Astrocyte of the hippocampus (primary cell): Measurements from ENCODE around the gene UCHL5.
"Not testable (repeated sequence)": the region's sequence is repeated elsewhere in the genome, so short reads cannot be mapped to it uniquely, and the experiment has no call there.

Source experiments
- DNase-seq: peaks from one replicate; pipeline ENCODE4 v3.0.0; 2011; ENCODE audit warnings: low read depth, low spot score

UCHL5 gene

DNA sequence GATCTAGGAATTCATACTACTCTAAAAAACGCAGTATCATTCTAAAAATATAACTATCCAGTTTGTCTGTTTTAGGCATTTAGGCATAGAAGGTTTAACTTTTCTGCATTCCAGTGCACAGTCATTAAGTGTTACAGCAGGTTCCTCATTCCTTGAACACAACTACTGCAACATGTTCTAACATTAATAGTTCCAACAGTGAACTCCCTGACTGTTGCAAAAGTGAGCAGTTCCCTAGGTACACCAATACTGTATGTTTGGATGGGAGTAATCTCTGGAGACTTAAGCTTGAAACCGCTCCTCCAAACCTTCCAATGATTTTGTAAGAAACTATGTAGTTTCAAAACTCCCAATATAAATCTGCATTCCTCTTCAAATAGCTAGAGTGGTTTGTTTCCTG, 46.2 kb downstream of the UCHL5 start:
- DNase-seq: no peak

DNA sequence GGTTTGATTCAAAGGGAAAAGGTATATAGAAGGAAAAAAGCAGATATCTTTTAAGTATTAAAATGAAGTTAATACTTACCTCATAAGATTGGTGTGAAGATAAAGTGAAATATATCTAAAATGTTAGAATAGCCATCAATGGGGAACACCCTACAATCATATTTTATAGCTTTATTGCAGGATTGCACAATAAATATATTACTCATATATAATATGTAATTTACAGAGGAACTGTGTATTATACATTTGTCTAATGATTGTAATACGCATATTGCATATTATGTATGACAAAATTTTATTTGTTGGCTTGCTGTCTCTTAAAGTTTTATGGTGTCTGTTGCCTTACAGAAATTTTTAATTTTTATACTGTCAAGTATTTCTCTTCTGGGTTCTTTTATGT, 47.8 kb downstream of the UCHL5 start:
- no peak for DNase-seq

DNA sequence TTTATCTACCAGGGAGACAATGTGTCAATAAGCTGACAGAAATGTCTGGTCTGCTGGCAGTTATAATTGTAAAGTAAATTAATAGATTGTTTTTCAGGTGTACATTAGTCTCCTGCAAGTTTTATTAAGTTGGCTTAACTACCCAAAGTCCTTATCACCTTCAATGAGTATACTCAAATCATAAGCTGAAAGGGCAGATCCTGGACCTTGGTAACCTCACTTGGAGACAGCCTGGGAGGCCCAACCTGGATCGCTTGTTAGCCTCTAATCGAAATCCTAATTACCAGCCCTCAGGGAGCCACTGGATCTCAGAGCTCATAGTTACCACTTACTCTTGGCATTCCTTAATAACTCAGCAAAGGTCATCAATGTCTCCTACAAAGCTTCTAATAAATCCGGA, 49.7 kb downstream of the UCHL5 start:
- DNase-seq: no peak

DNA sequence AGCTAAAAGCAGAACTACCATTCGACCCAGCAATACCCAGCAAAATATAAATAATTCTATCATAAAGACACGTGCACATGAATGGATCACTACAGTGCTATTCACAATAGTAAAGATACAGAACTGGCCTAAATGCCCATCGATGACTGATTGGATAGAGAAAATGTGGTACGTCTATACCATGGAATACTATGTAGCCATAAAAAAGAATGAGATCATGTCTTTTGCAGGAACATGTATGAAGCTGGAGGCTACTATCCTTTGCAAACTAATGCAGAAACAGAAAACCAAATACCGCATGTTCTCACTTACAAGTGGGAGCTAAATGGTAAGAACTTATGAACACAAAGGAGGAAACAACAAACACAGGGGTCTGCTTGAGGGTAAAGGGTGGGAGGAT, 53.4 kb downstream of the UCHL5 start:
- no peak for DNase-seq

DNA sequence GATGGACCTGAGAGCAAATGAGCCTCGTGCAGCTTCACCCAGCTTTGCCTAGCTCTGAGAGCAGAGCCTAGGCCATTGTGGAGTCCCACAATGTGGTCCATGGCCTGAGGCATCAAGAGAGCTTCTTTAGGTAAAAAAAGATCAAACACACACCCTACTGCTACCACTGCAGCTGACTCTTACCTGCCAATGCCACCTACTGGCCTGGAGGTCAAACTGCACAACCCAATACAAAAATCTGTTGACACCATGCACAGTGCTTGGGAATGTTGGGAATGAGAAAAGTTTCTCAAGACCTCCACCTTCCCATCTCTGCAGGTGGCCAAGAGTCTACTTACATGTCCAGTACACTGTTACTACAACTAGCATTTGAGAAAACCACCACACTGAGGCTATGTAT, 60.6 kb downstream of the UCHL5 start:
- DNase-seq: no peak

DNA sequence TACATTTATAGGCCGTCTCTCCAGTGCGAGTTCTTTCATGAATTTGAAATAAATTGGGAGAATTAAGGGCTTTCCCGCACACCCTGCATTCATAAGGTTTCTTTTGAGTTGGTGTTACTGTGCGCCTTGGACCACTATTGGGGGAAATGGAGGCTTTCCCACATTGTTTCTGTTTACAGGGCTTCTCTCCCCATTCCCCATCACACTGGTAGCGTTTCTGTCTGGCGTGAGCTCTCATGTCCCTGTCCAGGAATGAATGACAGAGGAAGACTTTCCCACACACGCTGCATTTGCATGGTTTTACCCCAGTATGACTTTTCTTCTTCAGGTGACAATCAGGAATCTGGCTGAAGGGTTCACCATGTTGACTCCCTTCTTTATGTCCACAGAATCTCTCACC, 65.0 kb downstream of the UCHL5 start:
- DNase-seq: no peak

DNA sequence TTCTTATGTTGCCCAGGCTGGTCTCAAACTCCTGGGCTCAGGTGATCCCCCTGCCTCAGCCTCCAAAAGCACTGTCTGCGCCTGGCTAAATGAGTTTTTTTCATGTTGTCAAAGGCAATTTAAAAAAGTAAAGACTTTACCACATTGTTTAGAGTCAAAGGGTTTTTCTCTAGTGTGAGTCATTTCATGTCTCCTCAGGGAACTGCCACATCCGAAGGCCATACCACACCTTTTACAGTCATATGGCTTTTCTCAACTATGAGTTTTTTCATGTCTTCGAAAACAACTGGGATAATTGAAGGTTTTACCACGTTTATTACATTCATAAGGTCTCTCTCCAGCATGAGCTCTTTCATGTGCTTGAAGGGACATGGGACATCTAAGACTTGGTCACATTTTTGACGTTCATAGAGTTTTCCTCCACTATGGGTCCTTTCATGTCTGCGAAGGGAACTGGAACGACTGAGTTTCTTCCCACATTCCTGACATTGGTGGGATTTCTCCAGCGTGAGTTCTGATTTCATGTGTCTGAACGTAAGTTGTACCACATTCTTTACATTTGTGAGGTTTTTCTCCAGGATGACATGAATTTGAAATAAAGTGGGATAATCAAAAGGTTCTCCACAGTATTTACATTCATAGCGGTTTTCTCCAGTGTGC, 65.6 kb downstream of the UCHL5 start:
- peak; percentile 29 for DNase-seq

DNA sequence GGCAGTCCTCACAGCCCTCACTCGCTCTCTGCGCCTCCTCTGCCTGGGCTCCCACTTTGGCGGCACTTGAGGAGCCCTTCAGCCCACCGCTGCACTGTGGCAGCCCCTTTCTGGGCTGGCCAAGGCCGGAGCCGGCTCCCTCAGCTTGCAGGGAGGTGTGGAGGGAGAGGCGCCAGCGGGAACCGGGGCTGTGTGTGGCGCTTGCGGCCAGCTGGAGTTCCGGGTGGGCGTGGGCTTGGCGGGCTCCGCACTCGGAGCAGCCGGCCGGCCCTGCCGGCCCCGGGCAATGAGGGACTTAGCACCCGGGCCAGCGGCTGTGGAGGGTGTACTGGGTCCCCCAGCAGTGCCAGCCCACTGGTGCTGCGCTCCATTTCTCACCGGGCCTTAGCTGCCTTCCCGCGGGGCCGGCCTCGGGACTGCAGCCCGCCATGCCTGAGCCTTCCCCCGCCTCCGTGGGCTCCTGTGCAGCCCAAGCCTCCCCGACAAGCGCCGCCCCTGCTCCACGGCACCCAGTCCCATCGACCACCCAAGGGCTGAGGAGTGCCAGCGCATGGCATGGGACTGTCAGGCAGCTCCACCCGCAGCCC, 72.3 kb downstream of the UCHL5 start:
- not testable (repeated sequence) for DNase-seq

DNA sequence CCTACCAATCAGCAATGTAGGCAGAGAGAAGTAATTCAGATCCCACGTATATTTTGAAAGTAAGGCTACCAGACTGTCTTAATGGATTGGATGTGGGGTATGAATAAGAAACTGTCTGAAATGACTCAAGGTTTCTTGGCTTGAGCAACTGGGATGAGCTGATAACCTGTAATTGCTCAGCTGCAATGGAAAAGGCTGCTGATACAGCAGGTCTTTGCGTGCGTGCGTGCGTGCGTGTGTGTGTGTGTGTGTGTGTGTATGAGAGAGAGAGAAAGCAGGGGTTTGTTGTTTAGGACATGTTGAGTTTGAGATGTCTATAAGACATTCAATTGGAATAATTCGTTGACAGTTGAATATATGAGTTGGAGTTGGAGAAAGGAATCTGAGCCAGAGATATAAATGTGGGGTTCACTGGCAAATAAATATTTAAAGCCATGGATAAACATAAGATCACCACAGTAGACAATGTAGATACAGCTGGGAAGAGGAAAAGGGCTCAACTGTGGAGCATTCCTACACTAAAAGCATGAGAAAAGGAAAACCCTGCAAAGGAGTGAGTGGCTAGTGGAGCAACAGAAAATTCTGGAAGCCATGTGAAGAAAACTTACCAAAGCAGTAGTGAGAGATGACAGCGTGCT, 72.9 kb downstream of the UCHL5 start:
- no peak for DNase-seq

DNA sequence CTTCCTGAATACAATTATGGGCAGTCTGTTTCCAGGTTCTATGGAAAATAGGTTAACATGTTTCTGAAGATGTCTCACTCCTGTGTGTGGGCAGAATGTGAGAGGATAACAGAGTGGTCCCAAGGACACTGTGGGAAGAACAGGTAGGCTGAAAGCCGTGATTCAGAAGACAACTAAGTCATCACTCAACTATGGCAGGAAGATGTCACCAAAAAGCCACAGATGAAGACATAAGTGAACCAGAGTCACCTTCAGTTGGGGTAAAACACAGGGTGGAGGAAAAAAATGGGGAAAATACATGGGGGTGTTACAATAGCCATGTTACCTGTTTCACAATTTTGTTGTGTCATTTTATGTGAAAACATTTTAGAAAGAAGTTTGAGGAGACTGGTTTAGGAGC, 75.1 kb downstream of the UCHL5 start:
- no peak for DNase-seq

DNA sequence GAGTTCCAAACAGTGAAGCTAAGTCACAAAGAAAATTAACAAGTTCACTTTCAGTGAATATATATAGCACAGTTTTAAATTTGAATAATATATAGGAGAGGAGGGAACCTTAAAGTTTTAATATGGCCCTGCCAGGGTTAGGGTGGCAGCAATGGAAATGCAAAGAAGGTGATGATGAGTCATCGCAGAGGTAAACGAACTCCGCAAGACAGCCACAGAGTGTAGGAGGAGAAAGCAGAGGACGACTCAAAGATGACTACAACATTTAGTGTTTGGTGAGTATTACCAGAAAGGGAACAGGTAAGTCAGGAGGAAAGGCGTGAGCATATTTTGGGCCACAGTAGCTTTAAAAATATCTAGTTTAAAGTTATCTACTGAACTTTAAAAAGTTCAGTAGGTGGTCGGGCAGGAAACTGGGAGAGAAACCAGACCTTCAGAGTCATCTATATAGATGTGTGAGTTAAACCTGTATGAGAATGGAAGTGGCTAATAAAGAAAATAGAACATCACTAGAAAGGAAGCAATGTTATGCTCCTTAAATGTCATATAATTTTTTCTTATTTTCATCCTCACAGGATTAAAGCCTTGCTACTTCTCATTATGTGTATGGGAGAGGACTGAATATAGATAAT, 75.7 kb downstream of the UCHL5 start:
- no peak for DNase-seq

DNA sequence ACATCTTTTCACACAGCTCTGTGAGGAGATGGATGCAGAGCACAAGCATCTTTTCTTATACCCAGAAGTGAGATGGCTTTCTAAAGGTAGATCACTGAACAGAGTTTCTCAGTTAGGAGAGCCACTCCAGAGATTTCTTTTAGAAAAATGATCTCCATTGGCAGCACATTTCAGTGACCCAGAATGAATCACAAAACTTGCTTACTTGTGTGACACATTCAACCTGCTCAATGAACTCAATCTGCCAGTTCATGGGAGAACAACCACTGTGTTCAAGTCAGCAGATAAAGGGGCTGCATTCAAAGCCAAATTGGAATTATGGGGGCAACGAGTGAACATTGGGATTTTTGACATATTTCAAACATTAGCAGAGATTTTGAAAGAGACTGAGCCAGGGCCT, 78.3 kb downstream of the UCHL5 start:
- no peak for DNase-seq

DNA sequence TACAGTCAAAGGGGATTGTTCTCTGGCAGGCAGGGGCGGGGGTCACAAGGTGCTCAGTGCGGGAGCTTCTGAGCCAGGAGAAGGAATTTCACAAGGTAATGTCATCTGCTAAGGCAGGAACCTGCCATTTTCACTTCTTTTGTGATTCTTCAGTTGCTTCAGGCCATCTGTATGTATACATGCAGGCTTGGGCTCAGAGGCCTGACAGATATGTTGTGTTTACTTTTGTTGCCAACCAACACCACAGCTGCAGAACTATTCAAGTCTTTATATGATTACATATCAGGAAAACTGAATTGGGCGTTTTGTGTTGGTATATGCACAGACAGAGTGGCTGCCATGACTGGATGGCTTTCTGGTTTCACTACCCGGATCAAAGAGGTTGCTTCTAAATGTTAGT, 78.8 kb downstream of the UCHL5 start:
- DNase-seq: not testable (repeated sequence)

DNA sequence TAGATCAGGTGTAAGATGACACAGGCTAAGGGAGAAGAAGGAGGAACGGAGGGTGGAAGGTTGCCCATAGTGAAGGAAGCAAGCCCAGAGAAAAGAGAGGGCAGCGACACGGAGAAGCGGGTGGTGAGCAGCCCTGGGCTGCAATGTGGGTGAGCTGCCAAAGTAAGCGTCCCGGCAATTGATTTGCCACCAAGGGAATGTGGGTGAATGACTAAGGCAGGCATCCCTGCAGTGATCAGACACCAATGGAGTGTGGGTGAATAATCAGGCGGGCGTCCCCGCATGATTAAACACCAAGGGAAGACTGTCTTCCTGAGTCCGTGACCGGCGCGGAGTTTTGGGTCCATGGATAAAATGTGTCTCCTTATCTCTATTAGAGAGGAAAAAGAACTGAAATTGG, 79.6 kb downstream of the UCHL5 start:
- peak; percentile 75 for DNase-seq

DNA sequence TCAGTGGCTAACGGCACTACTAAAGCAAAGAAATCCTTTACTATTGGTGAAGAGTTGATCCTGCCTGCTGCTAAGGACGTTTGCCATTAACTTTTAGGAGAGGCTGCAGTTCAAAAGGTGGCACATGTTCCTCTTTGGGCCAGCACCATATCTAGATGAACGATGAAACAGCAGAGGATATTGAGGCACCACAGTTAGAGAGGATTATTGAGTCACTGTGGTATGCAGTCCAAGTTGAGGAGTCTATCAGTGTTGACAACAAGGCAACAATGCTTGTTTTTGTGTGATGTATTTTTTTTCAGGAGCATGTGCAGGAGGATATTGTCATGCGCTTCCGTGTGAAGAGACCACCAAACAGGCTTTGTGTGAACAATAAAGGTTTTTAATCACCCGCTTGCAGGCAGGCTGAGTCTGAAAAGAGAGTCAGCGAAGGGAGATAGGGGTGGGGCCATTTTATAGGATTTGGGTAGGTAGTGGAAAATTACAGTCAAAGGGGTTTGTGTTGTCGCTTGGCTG, 80.9 kb downstream of the UCHL5 start:
- DNase-seq: no peak

DNA sequence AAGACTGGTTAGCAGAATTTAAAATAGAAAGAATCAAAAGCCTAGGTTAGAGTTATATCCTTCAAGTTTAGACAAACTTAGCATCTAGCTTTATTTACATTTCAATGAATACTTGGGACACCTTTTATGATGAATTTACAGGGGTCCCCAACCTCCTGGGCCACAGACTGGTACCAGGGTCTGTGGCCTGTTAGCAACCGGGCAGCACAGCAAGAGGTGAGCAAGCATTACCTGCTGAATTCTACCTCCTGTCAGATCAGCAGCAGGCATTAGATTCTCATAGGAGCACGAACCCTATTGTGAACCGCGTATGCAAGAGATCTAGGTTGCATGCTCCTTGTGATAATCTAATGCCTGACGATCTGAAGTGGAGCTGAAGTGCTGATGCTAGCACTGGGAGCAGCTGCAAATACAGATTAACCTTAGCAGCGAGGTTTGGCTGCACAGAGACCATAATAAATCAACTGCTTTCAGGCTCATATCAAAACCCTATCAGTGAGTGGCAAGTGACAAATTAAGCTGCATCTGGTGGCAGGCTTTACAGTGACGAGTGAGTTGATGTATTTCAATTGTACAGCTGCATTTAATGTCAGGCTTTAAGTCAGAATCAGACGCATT, 82.0 kb downstream of the UCHL5 start:
- DNase-seq: no peak

DNA sequence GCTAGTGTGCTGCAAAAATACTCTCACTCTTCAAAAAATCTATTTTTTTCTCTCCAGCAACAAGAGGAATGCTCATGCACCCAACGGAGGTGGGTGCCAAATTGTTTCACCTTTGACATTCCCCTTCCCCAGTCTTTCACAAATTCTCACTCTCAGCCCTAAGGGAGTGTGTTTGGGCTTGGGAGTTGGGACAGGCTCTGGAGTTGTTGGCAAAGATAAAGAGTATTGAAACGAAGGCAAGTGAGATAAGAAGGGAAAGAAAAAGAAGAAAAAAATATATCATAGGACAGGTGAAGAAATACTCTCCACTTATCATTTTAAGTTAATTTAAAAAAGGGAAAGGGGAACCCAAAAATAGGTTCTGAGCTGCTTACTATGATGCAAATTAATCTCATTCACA, 82.6 kb downstream of the UCHL5 start:
- DNase-seq: no peak

DNA sequence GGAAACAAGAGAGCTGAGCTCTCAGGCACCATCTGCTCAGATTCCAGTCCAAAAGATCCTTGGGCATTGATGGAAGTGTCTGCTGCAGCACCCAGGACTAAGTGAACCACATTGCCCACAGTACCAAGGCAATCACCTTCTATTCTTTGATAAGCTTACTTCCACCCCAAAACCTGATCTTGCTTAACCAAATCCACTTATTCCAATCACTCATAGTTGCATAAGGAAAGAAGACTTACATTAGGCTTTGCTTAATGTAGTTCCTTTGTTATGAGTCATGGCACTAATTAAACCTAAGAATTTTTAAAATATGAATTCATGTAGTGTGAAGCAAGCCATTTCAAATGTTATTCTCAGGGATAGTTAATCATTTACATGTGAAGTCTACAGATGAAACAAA, 84.5 kb downstream of the UCHL5 start:
- DNase-seq: no peak

DNA sequence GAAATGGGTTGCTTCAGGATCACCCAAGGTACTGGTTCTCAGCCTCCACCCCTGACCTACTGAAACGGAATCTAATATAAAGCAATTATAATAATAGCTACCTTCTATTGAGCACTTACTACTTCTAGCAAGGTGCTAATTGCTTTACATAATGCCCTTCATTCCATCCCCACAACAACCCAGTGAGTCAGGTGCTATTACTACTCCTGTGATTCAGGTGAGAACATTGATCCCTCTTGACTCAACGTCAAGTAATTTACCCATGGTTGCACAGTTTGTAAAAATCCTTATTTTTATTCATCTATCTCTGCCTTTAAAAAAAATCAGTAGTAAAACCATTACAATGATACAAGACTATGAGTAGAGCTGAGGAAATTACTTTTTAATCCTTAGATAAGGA, 85.2 kb downstream of the UCHL5 start:
- no peak for DNase-seq

DNA sequence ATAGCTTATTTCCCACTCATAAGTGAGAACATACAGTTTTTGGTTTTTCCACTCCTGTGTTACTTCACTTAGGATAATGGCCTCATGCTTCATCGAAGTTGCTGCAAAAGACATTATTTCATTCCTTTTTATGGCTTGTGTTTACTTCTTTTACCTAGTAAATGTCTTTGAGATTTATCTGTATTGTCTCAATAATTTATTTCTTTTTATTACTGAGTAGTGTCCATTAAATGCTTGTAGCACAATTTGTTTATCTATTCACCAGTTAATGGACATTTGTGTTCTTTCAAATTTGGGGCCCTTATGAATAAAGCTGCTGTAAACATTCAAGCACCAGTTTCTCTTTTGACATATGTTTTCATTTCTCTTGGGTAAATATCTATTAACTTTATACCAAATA, 86.0 kb downstream of the UCHL5 start:
- DNase-seq: no peak

DNA sequence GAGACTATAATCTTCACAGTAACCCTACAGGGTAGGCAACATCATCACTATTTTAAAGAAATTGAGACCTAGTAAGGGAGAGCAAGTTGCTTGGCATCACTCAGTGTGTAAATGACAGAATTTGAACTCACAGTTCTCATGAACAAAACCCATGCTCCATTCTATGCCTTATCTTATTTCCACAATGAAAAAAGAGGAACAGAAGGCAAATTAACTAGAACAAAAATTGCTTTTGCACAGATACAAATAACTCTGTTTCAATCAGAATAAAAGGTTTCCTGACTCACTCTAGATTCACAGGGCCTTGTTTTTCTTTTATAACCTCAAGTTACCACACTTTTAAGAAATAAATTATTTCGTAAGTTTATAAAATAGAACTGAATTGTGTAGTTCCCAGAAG, 90.1 kb downstream of the UCHL5 start:
- no peak for DNase-seq

DNA sequence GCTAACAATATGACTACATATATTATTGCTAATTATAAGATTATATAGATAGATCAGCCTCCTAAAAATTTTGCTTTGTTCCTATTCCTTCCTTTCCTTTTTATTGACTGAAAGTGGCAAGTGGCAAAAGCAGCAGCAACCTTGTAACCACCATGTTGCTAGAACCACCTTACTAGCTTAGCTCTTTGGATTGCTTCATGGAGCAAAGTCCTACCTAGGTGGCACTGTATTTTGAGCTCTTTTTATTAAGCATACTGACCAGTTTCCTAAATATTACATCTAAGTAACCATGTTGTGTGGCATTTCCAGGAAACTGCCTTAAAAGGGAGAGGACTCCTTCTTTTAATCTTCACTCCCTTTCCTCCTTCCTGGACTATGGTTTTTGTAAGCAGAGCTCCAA, 90.8 kb downstream of the UCHL5 start:
- DNase-seq: no peak
